GM06990 (cell line): Measurements from ENCODE around the gene TMEM91.

Source experiments
- DNase-seq: peaks from one replicate; pipeline ENCODE4 v3.0.0-alpha.2; 2011; ENCODE audit not compliant: insufficient read length; ENCODE audit errors: extremely low read depth
- H3K27me3 ChIP-seq: replicated peaks from 2 replicates; pipeline ENCODE4 v1.6.0; 2011; ENCODE audit warnings: low read length; ENCODE audit not compliant: control insufficient read depth, insufficient read depth
- H3K36me3 ChIP-seq: 2 replicates; pipeline ENCODE4 v1.5.1; 2011; ENCODE audit warnings: low read length; ENCODE audit not compliant: control insufficient read depth, insufficient read depth
- H3K4me3 ChIP-seq: replicated peaks from 2 replicates; pipeline ENCODE4 v1.5.1; 2011; ENCODE audit warnings: low read depth, mild to moderate bottlenecking, control low read depth, low read length
- TF ChIP-seq, protein P1 (sequence below): IDR thresholded peaks from 2 replicates; pipeline ENCODE4 v1.5.1; 2011; ENCODE audit warnings: low read length, control low read depth, mild to moderate bottlenecking, inconsistent platforms; ENCODE audit not compliant: insufficient read depth, poor library complexity, severe bottlenecking

TMEM91 gene

DNA sequence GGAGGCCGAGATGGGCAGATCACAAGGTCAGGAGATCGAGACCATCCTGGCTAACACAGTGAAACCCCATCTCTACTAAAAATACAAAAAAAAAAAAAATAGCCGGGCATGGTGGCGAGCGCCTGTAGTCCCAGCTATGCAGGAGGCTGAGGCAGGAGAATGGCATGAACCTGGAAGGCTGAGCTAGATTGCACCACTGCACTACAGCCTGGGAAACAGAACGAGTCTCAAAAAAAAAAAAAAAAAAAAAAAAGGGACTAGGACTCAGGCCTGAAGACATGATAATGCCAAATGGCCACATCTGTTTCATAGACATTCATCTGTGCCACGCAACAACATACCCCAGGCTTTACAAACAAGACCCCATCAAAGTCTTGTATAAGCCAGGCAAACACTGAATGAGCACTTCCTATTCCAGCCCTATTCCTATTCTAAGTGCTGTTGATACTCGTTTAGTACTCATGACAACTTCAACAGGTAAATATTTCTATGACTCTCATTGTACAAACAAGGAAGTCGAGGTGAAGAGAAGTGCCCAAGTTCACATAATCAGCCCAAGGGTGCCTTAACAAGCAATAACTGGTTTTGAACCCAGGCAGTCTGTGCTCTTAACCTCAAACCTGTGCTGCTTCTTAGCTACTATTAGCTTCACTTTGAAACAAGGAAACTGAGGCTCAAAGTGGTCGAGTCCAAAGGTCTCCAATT lies 14.0 kb upstream of the TMEM91 start:
- H3K4me3 ChIP-seq: no peak overlapping the region
- DNase-seq: no peak
- H3K36me3 ChIP-seq: no peaks in the 10 kb centered on the region
- no peaks in the 10 kb centered on the region for H3K27me3 ChIP-seq
- TF ChIP-seq, protein P1, sequence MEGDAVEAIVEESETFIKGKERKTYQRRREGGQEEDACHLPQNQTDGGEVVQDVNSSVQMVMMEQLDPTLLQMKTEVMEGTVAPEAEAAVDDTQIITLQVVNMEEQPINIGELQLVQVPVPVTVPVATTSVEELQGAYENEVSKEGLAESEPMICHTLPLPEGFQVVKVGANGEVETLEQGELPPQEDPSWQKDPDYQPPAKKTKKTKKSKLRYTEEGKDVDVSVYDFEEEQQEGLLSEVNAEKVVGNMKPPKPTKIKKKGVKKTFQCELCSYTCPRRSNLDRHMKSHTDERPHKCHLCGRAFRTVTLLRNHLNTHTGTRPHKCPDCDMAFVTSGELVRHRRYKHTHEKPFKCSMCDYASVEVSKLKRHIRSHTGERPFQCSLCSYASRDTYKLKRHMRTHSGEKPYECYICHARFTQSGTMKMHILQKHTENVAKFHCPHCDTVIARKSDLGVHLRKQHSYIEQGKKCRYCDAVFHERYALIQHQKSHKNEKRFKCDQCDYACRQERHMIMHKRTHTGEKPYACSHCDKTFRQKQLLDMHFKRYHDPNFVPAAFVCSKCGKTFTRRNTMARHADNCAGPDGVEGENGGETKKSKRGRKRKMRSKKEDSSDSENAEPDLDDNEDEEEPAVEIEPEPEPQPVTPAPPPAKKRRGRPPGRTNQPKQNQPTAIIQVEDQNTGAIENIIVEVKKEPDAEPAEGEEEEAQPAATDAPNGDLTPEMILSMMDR: no peak

DNA sequence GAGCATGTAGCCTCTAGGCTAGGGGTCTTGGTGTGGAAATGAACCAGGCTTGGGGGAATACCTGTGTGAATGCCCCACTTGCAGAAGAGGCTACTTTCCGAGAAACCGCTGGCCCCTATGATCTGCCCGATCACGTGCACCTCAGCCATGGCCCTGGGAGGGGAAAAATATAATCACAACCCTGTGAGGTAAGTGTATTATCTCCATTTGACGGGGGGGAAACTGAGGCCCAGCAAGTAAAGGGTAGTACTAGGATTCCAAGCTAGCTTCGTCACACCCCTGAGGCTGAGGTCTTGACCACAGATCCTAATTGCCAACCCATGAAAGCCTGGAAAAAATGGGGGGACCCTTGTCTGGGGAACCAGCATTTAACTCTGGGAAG lies 13.0 kb upstream of the TMEM91 start:
- no peak for DNase-seq
- peak overlapping the region; percentile 84 for H3K4me3 ChIP-seq
- no peaks in the 10 kb centered on the region for H3K36me3 ChIP-seq
- H3K27me3 ChIP-seq: no peaks in the 10 kb centered on the region
- TF ChIP-seq, protein P1: no peak

DNA sequence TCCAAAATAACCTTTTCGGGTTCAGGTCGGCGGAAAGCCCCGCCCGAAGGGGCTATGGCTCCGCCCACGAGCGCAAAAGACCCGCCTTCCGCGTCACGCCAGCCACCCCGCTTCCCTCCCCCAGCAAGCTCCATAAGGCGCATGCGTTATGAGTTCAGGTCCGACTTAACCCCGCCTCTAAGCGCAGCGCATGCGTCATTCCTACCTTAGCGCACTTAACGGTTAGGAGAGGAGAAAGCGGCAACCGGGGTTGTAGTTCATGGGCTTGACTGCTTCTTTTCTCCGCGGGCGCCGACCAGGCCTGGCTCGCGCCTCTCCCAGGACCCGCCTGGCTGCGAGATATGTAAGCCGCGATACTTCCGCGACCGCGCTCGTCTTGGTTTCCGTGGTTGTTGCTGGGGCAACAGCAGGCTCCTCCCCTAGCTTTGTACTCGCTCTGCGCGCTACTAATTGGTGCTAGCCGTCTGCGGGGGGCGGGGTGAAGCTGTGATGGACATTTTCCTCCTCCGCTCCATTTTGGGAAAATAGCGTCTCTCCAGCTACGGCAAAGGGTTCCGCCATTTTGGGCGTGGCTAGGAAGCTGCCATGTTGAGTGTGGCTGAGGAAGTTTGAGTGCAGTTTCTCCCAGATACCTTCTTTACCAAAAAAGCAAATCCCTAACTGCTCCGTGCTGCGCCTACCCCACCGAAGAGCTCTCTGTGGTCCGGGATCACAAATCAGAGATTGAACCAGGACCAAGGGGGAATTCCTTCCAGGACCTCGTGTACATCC lies 12.4 kb upstream of the TMEM91 start, which contains the start of gene B9D2:
Gene B9D2, minus strand, starts transcription at position 397 of the 771 bp plus-strand sequence. CDS start 630 bp downstream, outside the sequence.
- Histone ChIP-seq H3K4me3 (peak within 1 kb of the TSS; percentile 84), H3K36me3 (no peaks in the 10 kb centered on the region)
- TF ChIP-seq, protein P1: no peak

DNA sequence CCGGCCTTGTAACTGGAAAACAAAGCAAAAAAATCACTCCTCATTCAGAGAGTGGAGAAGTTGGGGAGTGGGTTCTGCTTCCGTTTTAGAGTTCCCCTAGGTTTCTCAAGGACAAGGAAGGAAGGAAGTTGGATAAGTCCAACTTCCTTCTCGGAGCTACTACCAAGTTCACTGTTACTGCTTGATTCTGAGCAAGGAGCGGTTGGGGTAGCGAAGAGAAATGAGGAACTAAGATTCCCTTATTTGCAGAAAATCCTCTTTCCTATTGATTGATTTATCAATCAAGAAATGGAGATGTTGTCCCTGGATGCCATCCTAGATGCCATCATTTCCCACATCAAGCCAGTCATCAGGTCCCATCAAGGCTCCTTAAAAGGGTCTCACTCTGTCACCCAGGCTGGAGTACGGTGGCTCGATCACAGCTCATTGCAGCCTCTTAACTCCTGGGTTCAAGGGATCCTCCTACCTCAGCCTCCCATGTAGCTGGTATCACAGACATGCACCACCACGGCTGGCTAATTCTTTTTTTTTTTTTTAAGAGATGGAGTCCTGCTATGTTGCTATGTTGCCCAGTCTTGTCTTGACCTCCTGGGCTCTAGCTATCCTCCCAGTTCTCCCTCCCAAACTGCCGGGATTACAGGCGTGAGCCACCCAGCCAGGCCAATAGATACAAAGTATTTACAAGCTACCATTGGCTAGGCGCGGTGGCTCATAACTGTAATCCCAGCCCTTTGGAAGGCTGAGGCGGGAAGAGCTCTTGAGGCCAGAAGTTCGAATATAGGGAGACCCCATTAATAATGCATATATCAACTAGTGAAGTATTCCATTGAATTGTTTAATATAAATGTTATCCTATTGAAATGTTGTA lies 11.6 kb upstream of the TMEM91 start:
- TF ChIP-seq, protein P1: no peak
- H3K27me3 ChIP-seq: no peaks in the 10 kb centered on the region
- H3K36me3 ChIP-seq: no peaks in the 10 kb centered on the region
- peak overlapping the region; percentile 84 for H3K4me3 ChIP-seq
- no peak for DNase-seq

More for the DNA sequence above, 12.4 kb upstream of the TMEM91 start, which contains the start of gene B9D2:
- peak; percentile 96 for DNase-seq
- no peaks in the 10 kb centered on the region for H3K27me3 ChIP-seq

DNA sequence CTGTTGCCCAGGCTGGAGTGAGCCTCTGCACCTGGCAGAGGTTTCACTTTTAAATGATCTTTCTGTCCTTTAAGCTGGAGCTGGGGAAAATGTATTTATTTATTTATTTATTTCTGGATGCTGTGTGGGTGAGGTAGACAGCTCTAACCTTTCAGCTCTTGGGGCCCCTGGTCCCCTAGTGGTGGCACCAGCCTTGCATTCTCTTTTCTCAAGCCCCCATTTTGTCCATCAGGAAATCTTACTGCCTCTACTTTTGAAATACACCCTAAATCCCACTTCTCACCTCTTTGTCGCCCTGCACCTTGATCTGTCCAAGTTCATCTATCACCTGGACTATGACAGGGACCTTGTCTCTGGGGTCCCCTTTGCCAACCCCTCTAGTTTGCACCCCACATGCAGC lies 10.2 kb upstream of the TMEM91 start:
- Histone ChIP-seq H3K4me3 (no peak overlapping the region), H3K27me3 (no peaks in the 10 kb centered on the region), H3K36me3 (no peaks in the 10 kb centered on the region)
- TF ChIP-seq, protein P1: peak; percentile 54
- no peak for DNase-seq
